ENCODE data around the gene PACS1. TPM values are rescaled to one million over a fixed set of nuclear protein-coding genes. Genes with fewer than 3 reads are reported as not detected.

The PACS1 gene
- total RNA-seq, 2 donors from 2014 or later, result 65.1 to 84.1 TPM

- DNase-seq (ENCODE audit: low spot score), result no peak
- intact Hi-C loops (cut with DNase I), result loop anchor here in 1 of 2 donors (10.0 kb wide), 1 partner anchor 63 kb away; no protein-coding TSS in a partner anchor
Measured at GRCh38 chr11:66287211-66287888, 217.3 kb downstream of the PACS1 start.

DNA sequence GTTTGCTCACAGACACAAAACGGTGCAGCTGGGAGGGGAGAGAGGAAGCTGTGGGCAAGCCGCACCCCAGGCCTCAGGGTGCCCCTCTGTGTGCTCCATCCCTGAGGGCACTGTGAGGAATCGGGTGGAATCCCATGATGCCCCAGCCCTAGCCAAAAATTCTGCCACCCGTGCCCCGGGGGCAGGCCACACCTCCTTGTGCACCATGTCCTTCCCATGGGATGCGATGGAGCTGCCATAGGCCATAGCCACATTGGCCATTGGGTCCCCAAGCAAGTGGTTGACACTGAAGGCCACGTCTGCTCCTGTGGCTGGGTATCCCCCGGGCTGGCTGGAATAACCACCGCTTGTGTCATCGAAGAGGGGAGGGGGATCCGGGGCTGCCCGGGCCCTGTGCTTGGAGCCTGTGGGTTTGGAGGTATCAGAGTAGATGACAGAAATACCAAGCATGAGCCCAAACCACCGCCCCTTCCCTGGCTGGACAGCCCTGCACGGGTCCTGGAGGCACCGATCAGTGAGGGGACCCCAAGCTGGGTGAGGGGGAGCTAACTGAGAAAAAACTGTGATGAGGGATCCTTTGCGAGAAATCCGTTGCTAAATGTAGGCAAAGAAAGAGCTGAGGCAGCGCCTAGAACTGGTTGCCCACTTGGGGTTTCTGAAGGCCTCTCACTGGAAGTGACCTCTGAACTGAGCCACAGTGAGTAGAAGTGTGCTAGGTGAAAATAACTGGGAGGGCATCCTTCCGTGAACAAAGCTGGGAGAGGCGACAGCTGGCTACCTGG is 218.0 kb downstream of the PACS1 start:
- intact Hi-C loops (cut with DNase I), result loop anchor here in 1 of 2 donors (10.0 kb wide), 1 partner anchor 63 kb away; no protein-coding TSS in a partner anchor
- DNase-seq (ENCODE audit: low spot score), result no peak

DNA sequence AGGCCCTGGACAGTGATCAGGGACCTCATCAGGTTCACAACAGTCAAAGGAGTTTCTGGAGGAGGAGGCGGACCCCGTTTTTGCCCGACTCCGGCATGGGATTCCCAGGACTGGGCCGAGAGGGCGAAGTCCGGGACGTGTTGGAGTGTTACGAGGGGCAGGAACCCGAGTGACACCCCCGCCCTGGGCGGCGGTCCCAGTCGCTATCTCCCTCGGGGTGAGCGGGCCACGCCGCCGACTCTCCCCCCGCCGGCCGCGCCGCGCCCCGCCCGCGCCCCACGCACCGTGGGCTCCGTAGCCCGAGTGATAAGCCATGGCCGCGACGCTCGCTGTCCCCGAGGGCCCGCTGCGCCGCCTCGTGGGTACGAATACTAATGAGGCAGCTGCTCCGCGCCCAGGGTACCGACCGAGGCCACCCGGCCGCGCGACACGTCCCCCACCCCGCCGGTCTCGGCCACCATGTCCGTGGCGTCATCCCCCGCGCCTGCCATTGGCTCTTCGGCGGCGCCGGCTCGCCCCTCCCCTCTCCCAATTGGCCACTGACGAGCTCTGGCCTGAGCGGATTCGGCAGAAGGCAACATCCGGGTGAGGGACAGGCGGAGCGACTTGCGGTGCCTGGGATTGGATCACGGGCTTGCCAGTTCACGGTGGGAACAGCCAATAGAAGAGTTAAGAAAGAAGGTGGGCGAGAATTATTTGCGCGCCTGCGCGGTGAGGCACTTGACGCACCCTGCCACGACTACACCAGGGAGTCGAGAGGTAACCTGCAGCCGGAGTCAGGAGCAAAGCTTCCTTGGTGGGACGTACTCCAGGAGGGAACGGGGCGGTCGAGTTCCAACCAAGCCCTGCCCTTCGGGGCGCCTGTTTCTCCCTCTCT is 218.8 kb downstream of the PACS1 start, which contains the start of gene YIF1A:
YIF1A (minus strand) TSS at position 473 of the 877 bp plus-strand sequence; CDS start at position 315, 158 bp downstream.
- intact Hi-C loops (cut with DNase I), result loop anchor here in 1 of 2 donors (10.0 kb wide), 1 partner anchor 64 kb away; no protein-coding TSS in a partner anchor
- DNase-seq (ENCODE audit: low spot score), result peak; percentile 99

DNA sequence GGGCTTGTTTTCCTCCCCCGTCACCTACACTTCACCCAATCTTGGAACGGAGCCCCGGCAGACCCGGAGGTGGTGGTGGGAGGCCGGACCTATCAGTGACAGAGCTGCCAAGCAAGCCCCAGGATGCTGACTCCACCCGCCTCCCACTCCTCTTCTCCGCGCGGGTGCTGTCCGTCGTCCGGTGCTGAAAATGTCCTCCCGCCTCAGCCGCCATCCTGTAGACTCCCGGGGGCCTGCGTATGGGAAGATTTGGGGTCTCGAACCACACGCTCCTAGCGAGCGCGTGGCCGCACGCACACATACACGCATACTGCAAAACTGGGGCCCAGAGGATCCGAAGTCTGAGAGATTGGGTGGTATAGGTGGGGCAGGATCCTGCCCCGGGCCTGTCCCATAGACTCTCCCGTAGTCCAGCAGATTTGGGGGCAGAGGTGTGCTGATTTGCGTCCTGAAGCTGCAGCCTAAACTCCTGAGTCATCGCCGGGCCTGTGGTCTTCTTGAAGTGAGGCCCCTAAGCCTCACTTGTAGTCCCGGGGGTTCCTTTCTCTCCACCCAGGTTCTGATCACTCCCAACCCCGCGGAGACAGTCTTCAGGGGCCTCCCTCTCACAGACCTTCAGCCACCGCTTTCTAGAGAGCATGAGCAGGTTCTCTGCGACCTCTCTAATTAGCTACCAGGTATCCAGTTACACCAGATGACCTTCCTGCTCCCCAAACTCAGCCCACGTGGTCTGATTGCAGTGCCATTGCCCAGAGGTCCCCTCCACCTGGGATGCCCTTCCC is 219.7 kb downstream of the PACS1 start:
- peak; percentile 91 for DNase-seq (ENCODE audit: low spot score)
- intact Hi-C loops (cut with DNase I), result loop anchor here in 1 of 2 donors (10.0 kb wide), 1 partner anchor 65 kb away; no protein-coding TSS in a partner anchor

GRCh38 chr11:66290330-66290621 is 220.2 kb downstream of the PACS1 start:
- intact Hi-C loops (cut with DNase I), result no loop called here
- DNase-seq (ENCODE audit: low spot score), result no peak

- intact Hi-C loops (cut with DNase I), result no loop called here
- no peak for DNase-seq (ENCODE audit: low spot score)
Measured at GRCh38 chr11:66291303-66291705, 221.2 kb downstream of the PACS1 start.

GRCh38 chr11:66291706-66292542 is 221.9 kb downstream of the PACS1 start, which contains the start of gene TMEM151A:
Gene TMEM151A (plus strand): TSS chr11:66291894. CDS start chr11:66292014, 120 bp downstream.
- no peak for DNase-seq (ENCODE audit: low spot score)
- intact Hi-C loops (cut with DNase I), result no loop called here

GRCh38 chr11:66292543-66293332 is 222.7 kb downstream of the PACS1 start:
- DNase-seq (ENCODE audit: low spot score), result no peak
- intact Hi-C loops (cut with DNase I), result no loop called here

GRCh38 chr11:66293352-66293751 is 223.3 kb downstream of the PACS1 start:
- no peak for DNase-seq (ENCODE audit: low spot score)
- intact Hi-C loops (cut with DNase I), result no loop called here

DNA sequence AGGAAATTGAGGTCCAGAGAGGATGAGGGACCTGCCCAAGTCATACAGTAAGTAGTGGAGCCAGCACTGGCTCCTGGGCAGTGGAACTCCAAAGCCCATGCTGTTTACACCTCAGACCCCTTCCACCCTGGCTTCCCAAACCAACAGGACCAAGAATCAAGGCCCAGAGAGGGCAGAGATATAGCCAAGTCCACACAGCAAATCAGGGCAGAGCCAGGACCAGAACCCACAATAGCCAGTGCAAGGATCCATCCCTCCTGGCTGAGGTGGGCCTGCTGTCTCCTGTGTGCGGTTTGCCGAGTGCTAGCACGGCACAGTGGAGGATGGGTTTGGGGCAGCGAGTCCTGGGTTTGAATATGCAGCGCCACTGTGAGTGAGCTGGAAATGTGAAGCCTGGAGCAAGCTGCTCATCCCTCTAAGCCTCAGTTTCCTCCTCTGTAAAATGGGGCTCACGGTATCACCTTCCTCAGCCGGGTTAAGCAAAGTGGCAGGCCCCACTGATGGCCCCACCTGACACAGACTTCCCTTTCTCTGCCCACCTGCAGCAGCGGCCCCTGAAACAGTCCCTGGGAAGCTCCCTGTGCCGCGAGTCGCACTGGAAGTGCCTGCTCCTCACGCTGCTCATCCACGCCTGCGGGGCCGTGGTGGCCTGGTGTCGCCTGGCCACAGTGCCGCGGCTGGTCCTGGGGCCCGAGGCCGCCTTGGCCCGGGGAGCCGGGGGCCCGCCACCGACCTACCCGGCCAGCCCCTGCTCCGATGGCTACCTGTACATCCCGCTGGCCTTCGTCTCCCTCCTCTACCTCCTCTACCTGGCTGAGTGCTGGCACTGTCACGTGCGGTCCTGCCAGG is 223.9 kb downstream of the PACS1 start:
- intact Hi-C loops (cut with DNase I), result no loop called here
- DNase-seq (ENCODE audit: low spot score), result no peak

Other genes with a start within 250 kb of the PACS1 start
- gene SNX32, start 236.3 kb upstream of the PACS1 start, total RNA-seq, result under 1 TPM; 0.52 to 0.65 TPM
- 100 to 1,000 TPM; 697 to 707 TPM for gene CFL1, start 212.1 kb upstream of the PACS1 start, total RNA-seq
- gene MUS81, start 209.8 kb upstream of the PACS1 start, total RNA-seq, result 10 to 100 TPM; 41.8 to 48.2 TPM
- gene EFEMP2, start 197.5 kb upstream of the PACS1 start, total RNA-seq, result 100 to 1,000 TPM; 111 to 131 TPM
- 1 to 10 TPM; 1.4 to 1.8 TPM for gene CTSW, start 190.4 kb upstream of the PACS1 start, total RNA-seq
- gene FIBP, start 181.8 kb upstream of the PACS1 start, total RNA-seq, result 10 to 100 TPM; 39.7 to 40.8 TPM
- gene CCDC85B, start 179.6 kb upstream of the PACS1 start, total RNA-seq, result 10 to 100 TPM; 31.8 to 36.7 TPM
- gene FOSL1, start 169.9 kb upstream of the PACS1 start, total RNA-seq, result 10 to 100 TPM in 1 of 2 donors, 1 to 10 TPM in 1; 7.4 to 38.7 TPM
- 10 to 100 TPM; 35.7 to 36.0 TPM for gene C11orf68, start 151.2 kb upstream of the PACS1 start, total RNA-seq
- 10 to 100 TPM; 76.0 to 92.2 TPM for gene DRAP1, start 150.8 kb upstream of the PACS1 start, total RNA-seq
- gene TSGA10IP, start 124.8 kb upstream of the PACS1 start, total RNA-seq, result not detected
- gene SART1, start 108.5 kb upstream of the PACS1 start, total RNA-seq, result 10 to 100 TPM; 41.1 to 46.2 TPM
- gene EIF1AD, start 68.1 kb upstream of the PACS1 start, total RNA-seq, result 10 to 100 TPM; 24.8 to 24.9 TPM
- 100 to 1,000 TPM; 115 to 119 TPM for gene BANF1, start 67.8 kb upstream of the PACS1 start, total RNA-seq
- gene CST6, start 58.3 kb upstream of the PACS1 start, total RNA-seq, result under 1 TPM in 1 of 2 donors, not detected in 1; 0.56 TPM
- gene CATSPER1, start 43.8 kb upstream of the PACS1 start, total RNA-seq, result 1 to 10 TPM in 1 of 2 donors, under 1 TPM in 1; 0.24 to 1.1 TPM
- 1 to 10 TPM in 1 of 2 donors, under 1 TPM in 1; 0.74 to 1.2 TPM for gene GAL3ST3, start 21.1 kb upstream of the PACS1 start, total RNA-seq
- gene SF3B2, start 17.9 kb upstream of the PACS1 start, total RNA-seq, result 100 to 1,000 TPM; 117 to 140 TPM
- 10 to 100 TPM; 30.1 to 41.3 TPM for gene KLC2, start 187.4 kb downstream of the PACS1 start, total RNA-seq
- 100 to 1,000 TPM; 102 to 112 TPM for gene RAB1B, start 198.4 kb downstream of the PACS1 start, total RNA-seq
- gene CNIH2, start 207.9 kb downstream of the PACS1 start, total RNA-seq, result not detected
- 10 to 100 TPM; 63.9 to 73.6 TPM for gene YIF1A, start 218.9 kb downstream of the PACS1 start, total RNA-seq
- gene TMEM151A, start 221.6 kb downstream of the PACS1 start, total RNA-seq, result not detected
- gene CD248, start 246.8 kb downstream of the PACS1 start, total RNA-seq, result 100 to 1,000 TPM in 1 of 2 donors, 10 to 100 TPM in 1; 67.5 to 248 TPM